ENCODE measurements around the gene TLE2. TPM values are rescaled to one million over a fixed set of nuclear protein-coding genes. Genes with fewer than 3 reads are reported as not detected.
"Not testable (repeated sequence)": the region's sequence is repeated elsewhere in the genome, so short reads cannot be mapped to it uniquely, and the experiment has no call there.

Gene TLE2
- total RNA-seq, 4 donors from 2014 or later: 19.3 to 39.8 (median 31.0) TPM

GRCh38 chr19:3056417-3057088 is 27.5 kb upstream of the TLE2 start:
- DNase-seq (ENCODE audit: low spot score) (no peak), ATAC-seq (ENCODE audit: low FRiP score) (no peak)
- TF ChIP-seq, protein P1, sequence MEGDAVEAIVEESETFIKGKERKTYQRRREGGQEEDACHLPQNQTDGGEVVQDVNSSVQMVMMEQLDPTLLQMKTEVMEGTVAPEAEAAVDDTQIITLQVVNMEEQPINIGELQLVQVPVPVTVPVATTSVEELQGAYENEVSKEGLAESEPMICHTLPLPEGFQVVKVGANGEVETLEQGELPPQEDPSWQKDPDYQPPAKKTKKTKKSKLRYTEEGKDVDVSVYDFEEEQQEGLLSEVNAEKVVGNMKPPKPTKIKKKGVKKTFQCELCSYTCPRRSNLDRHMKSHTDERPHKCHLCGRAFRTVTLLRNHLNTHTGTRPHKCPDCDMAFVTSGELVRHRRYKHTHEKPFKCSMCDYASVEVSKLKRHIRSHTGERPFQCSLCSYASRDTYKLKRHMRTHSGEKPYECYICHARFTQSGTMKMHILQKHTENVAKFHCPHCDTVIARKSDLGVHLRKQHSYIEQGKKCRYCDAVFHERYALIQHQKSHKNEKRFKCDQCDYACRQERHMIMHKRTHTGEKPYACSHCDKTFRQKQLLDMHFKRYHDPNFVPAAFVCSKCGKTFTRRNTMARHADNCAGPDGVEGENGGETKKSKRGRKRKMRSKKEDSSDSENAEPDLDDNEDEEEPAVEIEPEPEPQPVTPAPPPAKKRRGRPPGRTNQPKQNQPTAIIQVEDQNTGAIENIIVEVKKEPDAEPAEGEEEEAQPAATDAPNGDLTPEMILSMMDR (IDR thresholded peaks at IDR 0.05): no peak

GRCh38 chr19:3055741-3056416 is 26.8 kb upstream of the TLE2 start:
- peak; percentile 12 for ATAC-seq (ENCODE audit: low FRiP score)
- TF ChIP-seq, protein P1 (IDR thresholded peaks at IDR 0.05): no peak
- no peak for DNase-seq (ENCODE audit: low spot score)

- TF ChIP-seq, protein P1 (IDR thresholded peaks at IDR 0.05): no peak
- DNase-seq (ENCODE audit: low spot score) (no peak), ATAC-seq (ENCODE audit: low FRiP score) (peak; percentile 77)
Observed at GRCh38 chr19:3054972-3055740, 26.1 kb upstream of the TLE2 start.

GRCh38 chr19:3054265-3054971 is 25.3 kb upstream of the TLE2 start:
- ATAC-seq (ENCODE audit: low FRiP score): no peak
- DNase-seq (ENCODE audit: low spot score): no peak
- TF ChIP-seq, protein P1 (IDR thresholded peaks at IDR 0.05): no peak

DNA sequence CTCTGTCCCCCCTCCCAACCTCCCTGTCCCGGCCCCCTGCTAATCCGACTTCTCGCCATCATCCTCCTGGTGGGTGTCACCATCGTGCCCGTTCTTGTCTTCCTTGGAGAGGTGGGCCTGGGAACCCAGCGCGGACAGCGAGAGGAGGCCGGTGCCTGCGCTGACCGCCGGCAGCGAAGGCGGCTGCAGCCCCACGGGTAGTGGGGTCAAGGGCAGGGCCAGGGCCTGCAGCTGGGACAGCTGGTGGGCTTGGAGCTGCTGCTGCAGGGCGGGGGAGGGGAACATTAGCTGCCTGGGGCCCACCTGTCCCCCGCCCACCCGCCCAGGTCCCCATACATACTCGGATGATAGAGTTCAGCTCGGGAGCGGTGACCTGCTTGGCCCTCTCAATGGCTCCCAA is 24.7 kb upstream of the TLE2 start:
- ATAC-seq (ENCODE audit: low FRiP score): no peak
- TF ChIP-seq, protein P1 (IDR thresholded peaks at IDR 0.05): no peak
- no peak for DNase-seq (ENCODE audit: low spot score)

GRCh38 chr19:3053218-3053621 is 24.1 kb upstream of the TLE2 start:
- TF ChIP-seq, protein P1 (IDR thresholded peaks at IDR 0.05): no peak
- ATAC-seq (ENCODE audit: low FRiP score) (no peak), DNase-seq (ENCODE audit: low spot score) (no peak)

- not testable (repeated sequence) for DNase-seq (ENCODE audit: low spot score); ATAC-seq (ENCODE audit: low FRiP score)
Observed at GRCh38 chr19:3050016-3050415, 20.9 kb upstream of the TLE2 start.

Measured in omental fat pad (tissue), 4 donors.